ENCODE results near the gene RNF224.
"Not testable (repeated sequence)": the region's sequence is repeated elsewhere in the genome, so short reads cannot be mapped to it uniquely, and the experiment has no call there.

RNF224 gene

DNA sequence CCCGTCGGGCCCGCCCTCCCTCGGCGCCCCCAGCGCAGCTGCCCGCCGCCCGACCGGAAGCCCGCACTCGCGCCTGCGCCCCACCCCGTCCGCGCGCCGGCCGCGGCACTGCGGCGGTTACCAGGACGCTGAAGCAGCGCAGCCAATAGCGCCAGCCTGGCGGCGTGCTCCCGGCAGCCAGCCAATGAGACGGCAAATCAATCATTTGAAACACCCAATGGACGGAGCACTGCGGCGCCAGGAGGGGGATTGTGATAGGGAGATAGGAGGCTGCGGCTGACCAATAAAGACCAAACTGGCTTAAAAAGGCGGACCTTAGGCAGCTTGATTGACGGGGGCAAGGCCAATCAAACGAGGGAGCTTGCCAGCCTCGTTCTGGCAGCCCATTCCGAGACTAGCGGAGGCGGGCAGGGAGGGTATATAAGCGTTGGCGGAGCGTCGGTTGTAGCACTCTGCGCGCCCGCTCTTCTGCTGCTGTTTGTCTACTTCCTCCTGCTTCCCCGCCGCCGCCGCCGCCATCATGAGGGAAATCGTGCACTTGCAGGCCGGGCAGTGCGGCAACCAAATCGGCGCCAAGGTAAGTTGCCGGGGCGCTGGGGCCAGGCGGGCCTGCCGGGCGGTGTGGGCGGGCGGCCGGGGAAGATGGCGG is 13.7 kb downstream of the RNF224 start, which contains the start of gene TUBB4B:
TSS of gene TUBB4B (plus strand) at position 447 of the 649 bp plus-strand sequence. CDS start at position 521, 74 bp downstream.
- DNase-seq (ENCODE audit: low spot score) = peak; percentile 100

DNA sequence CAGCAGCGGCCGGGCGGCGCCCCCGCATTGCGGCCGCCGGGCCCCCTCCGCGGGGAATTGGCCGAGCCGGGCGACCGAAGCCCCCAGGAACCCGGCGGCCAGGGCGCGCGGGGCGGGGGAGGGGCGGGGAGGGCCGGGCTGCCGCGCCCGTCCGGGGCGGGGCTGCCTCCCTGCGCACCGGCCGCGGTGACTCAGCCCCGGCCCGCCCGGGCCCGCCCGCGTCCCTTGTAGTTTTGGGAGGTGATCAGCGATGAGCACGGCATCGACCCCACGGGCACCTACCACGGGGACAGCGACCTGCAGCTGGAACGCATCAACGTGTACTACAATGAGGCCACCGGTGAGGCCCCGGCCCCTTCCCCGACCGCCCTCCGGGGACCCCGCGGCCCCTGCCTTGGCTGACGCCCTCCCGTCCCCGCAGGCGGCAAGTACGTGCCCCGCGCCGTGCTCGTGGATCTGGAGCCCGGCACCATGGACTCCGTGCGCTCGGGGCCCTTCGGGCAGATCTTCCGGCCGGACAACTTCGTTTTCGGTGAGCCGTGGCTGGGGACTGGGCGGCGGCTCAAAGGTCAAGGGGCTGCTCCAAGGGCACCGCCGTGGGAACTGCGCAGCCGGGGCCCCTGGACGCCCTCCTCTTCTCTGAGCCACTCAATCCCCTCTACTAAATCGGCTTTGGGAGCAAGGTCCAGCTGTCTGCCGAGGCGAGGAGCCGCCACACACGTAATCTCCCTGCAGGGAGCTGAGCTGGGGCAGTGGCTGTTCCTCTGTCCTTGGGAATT is 14.4 kb downstream of the RNF224 start:
- no peak for DNase-seq (ENCODE audit: low spot score)

DNA sequence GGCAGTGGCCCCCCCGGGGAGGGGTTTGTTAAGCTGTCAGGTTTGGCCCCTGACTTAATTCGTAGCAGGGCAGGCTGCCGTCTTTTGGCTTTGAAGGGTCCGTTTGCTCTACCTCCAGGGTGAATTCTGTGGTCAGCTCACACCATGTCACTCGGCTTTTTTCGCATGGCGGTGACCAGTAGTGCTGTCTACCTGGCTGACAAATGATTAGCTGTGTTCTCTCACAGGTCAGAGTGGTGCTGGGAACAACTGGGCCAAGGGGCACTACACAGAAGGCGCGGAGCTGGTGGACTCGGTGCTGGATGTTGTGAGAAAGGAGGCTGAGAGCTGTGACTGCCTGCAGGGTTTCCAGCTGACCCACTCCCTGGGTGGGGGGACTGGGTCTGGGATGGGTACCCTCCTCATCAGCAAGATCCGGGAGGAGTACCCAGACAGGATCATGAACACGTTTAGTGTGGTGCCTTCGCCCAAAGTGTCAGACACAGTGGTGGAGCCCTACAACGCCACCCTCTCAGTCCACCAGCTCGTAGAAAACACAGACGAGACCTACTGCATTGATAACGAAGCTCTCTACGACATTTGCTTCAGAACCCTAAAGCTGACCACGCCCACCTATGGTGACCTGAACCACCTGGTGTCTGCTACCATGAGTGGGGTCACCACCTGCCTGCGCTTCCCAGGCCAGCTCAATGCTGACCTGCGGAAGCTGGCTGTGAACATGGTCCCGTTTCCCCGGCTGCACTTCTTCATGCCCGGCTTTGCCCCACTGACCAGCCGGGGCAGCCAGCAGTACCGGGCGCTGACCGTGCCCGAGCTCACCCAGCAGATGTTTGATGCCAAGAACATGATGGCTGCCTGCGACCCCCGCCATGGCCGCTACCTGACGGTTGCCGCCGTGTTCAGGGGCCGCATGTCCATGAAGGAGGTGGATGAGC is 15.2 kb downstream of the RNF224 start:
- no peak for DNase-seq (ENCODE audit: low spot score)

DNA sequence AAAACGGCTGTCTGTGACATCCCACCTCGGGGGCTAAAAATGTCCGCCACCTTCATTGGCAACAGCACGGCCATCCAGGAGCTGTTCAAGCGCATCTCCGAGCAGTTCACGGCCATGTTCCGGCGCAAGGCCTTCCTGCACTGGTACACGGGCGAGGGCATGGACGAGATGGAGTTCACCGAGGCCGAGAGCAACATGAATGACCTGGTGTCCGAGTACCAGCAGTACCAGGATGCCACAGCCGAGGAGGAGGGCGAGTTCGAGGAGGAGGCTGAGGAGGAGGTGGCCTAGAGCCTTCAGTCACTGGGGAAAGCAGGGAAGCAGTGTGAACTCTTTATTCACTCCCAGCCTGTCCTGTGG is 15.9 kb downstream of the RNF224 start:
- not testable (repeated sequence) for DNase-seq (ENCODE audit: low spot score)

DNA sequence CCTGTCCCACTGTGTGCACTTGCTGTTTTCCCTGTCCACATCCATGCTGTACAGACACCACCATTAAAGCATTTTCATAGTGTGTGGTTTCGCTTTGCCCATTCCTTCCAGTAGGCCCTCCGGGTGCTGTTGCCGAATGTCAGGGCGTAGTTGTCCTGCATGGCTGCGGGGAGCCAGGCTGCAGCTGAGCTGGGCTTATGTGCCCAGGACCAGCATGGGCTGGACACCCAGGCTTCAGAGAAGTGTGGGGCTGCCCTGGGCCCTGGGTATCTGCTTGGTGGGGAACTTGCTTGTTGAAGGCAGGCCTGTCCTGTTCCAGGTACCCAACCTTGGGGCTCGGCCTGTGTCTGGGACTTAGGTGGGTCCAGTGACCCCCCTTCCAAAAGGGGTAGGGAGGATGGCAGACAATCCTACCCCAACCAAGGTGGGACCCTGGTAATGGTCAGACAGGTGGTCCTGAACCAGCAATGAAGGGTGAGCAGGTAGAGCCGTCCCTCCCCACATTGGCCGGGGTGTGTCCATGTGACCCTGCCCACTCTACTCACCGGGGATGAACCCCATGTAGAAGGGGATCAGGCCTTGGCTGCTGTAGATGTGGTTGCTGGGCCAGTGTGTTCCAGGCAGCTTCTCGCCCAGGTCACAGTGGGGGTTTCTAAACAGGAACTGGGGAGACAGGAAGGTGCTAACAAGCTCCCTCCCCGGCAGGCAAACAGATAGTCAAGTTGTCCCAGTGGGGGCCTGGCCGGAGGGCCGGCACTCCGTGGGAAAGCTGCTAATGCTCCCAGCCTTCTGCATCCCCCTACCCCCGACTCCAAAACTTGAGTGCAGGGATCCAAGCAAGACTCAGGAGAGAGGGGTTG is 16.6 kb downstream of the RNF224 start:
- no peak for DNase-seq (ENCODE audit: low spot score)

DNA sequence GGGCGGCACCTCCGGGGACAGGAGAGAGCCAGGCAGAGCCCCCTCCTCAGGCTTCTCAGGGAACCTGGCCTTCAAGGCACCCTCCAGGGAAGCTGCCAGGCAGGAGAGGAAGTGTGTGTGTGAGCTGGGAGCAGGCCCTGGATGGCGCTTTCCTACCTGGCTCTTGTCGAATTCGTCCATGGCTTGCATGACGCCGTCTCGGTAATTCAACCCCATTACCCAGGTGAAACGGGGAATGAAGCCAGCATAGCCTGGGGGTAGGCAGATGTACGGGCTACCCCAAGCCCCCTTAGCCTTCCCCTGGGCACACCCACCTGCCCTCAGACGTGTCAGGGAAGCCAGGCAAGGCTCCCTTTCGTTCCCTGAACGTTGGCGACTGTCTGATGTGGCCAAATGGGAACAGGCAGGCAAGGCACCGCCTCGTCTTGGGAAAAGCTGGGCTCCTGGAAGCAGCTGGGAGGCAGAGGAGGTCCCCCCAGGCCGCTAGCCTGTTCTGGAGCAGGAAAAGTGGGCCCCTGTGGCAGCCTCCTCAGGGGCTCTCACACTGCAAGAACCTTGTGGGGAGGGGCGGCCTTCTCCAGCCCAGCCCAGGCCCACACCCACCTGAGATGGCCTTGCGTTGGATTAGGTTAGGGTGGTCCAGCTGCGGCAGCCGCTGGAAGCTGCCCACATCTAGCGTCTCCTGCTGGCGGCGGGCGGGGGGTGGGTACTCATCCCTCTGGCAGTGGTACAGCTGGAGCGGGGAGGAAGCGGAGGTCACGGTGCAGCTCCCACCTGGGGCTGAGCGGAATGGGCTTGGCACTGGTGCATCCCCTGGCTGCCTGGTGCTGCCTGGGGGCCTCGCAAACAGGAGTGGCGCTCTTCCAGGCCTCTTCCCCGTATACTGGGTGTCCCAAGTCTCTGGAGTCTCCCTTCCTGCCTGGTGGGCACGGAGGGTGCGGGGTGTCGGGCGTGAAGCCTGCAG is 17.5 kb downstream of the RNF224 start:
- no peak for DNase-seq (ENCODE audit: low spot score)

DNA sequence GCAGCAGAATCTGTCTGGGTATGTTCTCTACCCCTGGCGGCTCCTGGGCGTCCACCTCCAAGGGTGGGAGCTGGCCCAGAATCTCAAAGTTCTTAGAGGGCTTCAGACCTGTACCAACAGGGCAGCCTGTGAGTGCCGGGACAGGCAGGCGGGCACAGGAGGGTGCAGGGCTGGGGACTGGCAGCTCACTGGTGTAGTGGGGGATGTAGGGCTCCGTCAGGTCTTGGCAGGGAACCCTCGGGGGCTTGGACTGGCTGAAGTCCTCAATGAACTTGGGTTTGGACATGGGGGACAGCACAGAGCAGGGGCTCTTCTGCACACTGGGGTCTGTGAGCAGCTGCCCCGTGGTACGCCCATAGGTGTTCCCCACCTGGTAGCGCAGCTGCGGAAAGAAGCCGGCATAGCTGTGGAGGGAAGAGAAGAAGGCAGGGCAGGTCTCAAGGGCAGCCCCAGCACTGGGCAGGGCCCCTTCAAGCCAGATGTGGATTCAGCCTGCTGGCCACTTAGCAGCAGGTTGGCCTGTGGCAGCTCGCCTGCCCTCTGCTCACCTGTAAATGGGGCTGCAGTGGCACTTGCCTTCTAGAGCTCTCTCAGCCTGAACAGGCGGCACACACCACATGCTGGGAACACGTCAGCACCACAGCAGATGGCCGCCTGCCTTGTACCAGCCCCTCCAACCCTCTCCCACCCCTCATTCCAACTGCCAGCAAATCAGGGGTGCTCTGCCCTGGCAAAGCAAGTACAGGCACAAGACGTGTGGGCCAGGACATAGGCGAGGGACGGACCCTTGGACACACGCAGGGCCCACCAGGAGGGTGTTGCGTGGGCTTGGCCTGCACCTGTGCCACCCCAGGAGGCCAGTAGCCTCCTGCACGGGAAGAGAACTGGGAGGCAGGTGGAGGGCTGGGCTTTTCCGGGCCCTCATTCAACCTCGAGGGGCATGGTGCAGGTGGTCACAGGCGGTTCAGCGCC is 18.4 kb downstream of the RNF224 start:
- DNase-seq (ENCODE audit: low spot score) = no peak

DNA sequence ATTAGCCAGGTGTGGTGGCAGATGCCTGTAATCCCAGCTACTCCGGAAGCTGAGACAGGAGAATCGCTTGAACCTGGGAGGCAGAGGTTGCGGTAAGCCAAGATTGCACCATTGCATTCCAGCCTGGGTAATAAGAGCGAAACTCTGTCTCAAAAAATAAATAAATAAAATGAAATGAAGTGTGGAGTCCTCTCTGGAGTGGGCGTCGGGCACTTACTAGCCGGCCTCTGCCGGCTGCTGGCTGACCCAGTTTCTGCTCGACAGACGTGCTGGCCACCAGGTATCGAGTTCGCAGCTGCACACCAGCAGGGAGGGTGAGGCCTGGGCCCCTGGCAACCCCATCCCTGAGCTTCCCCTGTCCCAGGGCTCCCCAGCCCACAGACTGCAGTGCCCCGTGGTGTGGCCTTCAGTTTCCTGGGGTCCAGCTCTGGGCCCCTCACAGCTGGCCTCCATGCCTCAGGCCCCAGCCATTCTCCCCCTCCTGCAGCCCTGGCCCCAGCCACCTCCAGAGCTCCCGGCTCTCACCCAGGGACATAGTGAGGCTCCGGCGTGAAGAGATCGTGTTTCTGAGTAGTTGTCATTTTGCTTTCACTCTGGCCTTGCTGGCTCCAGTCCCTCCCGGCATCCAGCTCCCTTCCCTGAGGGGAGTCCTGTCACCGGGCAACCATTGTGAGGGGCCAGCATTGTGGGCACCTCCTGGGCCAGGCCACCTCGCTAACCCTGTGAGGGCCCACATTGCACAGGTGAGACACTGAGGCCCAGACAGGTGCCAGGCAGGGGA is 20.0 kb downstream of the RNF224 start:
- DNase-seq (ENCODE audit: low spot score) = no peak

DNA sequence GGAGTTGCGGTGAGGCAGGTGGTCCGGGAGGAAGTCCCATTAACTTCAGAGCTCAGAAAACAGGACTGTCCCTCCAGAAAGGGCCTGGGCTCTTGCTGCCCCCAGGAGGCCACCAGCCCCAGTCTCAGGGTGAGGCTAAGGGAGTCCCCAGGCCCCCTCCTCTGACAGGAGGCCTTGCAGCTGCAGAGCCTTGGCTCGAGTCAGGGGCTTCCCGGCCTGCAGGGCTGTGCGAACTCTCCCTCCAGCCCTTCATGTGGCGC is 20.5 kb downstream of the RNF224 start:
- DNase-seq (ENCODE audit: low spot score) = no peak

DNA sequence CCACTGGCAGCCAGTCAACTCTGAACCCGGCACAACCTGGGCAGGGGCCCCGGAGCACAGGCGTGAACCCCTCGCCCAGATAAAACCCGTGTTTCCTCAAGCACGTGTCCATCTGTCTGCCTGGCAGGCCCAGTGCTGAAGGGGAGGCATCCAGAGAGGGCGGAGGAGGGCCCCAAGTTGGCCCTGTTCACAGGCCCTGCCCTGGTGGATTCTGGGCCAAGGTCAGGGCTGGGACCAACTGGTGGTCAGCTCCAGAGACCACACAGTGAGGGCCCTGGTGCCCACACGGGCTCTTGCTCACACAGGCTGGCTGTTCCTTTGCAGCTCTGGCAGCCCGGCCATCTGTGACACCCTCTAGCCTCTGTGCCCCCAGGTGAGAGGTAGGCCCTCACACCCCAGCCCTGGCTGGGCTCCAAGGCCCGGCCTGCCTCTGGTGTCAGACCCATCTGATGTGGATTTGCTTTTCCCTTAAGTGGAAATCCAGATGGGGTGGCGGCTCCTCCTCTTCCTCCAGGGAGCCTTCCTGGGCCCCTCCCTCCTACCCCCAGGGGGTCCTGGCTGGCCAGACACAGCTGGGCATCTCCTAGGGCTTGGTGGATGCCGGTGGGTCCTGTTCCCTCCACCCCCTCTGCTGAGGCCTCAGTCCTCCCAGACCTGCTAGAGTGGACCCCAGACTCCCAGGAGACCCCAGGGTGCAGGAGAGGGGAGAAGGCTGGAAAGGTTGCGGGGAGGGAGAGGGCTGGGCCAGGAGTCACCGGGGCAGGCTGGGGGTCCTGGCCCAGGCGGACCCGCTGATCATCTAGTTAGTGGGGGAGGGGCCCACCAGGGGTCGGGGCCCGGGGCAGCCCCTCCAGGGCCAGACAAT is 23.3 kb downstream of the RNF224 start:
- DNase-seq (ENCODE audit: low spot score) = no peak

DNA sequence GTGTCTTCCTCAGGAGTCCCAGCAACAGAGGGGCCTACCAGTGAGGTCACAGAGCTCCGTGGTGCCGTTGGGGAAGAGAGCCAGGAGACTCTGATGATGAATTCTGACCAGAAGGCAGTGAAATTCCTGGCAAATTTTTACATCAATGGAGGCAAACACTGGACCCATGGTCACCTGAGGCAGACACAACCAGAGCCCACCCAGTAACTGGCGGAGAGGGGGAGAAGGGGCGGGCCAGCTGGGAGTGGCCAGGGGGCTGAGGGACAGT is 23.8 kb downstream of the RNF224 start, which contains the start of gene STPG3:
TSS of gene STPG3 (plus strand) at position 93 of the 268 bp plus-strand sequence. CDS start at position 94, 1 bp downstream.
- no peak for DNase-seq (ENCODE audit: low spot score)

DNA sequence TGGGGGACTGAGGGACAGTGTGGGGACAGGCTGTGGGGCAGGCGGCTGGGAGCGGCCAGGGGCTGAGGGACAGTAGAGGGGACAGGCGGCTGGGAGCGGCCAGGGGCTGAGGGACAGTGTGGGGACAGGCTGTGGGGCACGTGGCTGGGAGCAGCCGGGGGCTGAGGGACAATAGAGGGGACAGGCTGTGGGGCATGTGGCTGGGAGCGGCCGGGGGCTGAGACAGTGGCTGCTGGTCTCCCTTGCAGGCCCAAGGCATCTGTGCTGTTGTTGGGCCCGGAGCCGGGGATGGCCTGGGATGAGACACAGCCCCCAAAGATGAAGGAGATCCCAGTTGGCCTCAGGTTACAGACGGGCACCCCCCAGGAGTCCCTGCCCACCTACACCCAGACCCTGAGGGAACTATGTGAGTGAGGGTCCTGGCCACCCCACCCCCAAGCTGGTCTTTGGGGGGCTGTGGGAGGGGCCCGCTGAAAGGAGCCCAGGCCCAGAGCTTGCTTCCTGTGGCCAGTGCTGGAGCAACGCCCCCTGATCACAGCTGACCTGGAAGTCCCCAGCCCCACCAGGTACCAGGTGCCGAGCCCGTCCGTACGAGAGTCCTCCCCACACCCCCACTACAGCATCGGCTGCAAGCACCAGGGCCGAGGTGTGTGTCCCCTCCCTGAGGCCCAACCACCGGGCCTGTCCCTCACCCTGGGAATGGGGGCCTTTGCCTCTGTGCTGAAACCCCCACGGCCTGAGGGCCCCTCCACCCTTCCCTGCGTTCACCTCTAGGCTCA is 24.4 kb downstream of the RNF224 start:
- DNase-seq (ENCODE audit: low spot score) = no peak

DNA sequence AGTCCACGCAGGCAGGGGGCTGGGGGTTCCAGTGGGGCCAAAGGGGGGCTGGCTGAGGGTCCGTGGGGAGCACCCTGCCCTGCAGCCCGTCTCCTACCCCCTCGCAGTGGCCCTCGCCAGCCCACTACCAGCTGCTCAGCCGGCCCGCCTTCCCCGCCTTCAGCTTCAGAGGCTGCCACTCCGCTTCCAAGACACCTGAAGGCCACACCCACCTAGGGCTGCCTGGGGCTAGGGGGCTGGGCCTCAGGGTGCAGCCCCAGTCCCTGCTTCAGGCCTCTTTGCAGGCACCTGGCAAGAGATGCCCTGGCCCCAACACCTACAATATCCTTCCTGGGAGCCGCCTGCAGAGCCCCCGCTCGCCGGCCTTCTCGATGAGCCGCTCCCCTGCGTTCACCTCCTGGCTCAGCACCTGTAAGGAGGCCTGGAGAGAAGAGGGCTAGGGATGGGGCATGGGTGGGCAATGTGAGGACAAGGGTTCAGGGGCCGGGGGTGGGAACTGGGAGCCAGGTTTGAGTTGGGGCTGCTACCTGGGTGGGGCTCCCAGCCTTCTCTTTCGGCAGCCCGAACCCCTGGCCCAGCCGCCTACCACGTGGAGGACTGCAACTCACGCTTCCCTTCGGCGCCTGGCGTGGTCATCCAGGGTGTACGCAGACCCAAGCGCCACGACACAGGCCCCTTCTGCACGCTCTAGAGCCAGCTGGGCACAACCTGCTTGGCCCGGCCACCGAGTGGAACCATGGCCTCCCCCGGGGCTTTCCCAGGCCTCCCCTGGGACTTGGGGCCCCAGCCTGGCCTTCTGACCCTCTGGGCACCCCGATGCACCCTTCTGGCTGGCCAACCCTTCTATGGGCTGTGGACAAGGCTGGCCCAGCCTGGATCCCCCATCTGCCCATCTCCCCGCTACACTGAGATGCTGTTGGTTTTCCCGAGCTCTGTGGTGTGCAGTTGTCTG is 25.5 kb downstream of the RNF224 start:
- DNase-seq (ENCODE audit: low spot score) = no peak

DNA sequence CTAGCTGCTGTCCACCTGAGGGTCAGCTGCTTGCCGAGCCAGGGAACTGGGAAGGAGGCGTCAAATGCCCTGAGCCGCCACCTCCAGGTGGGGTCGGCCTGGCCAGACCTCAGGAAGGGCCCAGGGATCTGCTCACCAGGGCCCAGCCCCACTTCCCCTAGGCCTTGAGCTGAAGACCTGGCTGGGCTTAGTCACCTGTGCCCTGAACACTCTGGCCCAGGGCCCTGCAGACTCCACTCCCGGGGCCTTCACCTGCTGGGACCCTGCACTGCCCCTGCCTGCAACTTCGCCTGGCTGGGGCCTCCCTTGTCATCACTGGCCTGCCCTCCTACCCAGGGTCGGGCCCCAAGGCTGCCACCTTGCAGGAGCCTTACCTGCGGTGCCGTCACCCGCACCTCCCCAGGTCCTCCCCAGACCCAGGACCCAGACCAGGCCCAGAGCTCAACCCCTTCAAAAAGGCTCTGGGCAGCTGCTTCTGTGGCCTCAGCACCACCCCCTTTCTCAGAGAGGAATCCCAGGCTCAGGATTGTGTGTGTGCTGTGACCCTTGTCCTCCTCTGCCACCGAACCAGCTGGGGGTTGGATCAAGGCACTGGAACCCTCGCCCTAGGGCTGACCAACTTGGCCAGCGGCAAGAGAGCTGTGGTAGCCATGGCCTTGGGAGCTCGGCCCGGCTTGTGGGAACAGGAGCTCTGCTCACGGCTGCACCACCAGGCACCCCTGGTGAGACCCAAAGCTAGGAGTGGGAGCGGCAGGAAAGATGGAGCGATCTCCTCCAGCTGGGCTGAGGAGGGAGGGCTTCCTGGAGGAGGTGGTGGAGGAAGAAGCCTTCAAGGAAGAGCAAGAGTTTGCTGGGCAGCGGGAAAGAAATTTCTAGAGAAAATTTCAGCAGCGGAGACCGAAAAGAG is 26.7 kb downstream of the RNF224 start:
- DNase-seq (ENCODE audit: low spot score) = no peak

All from SW480 (cell line).